Astrocyte of the cerebellum (primary cell): Measurements from ENCODE around the gene ATIC.

Experiments used
- DNase-seq: peaks from one replicate; pipeline ENCODE4 v3.0.0-alpha.2; 2011; ENCODE audit warnings: low read depth
- H3K4me3 ChIP-seq: 2 replicates; pipeline ENCODE4 v1.5.1; 2011; ENCODE audit warnings: mild to moderate bottlenecking, low read depth, low read length, moderate library complexity
- CTCF ChIP-seq: IDR thresholded peaks from 2 replicates; pipeline ENCODE4 v1.5.1; 2012; ENCODE audit warnings: low read length, low read depth, moderate library complexity, mild to moderate bottlenecking; ENCODE audit errors: missing control alignments
- in situ Hi-C: cut with HindIII; loops from 2 replicates; pipeline ENCODE4 v1.10.0; 2017; ENCODE audit warnings: low sequenced_read_pairs

ATIC gene

GRCh38 chr2:215371915-215372897 is 60.3 kb downstream of the ATIC start:
- DNase-seq: no peak
- no peak for TF ChIP-seq CTCF
- no peak overlapping the region for H3K4me3 ChIP-seq
- in situ Hi-C loops: no loop called here

- no peak for TF ChIP-seq CTCF
- DNase-seq: no peak
- in situ Hi-C loops: no loop called here
- H3K4me3 ChIP-seq: no peak overlapping the region
Measured at GRCh38 chr2:215372968-215373649, 61.2 kb downstream of the ATIC start.

GRCh38 chr2:215374002-215374401 is 62.1 kb downstream of the ATIC start:
- in situ Hi-C loops: no loop called here
- TF ChIP-seq CTCF: no peak
- DNase-seq: no peak
- no peak overlapping the region for H3K4me3 ChIP-seq

GRCh38 chr2:215374642-215375466 is 63.0 kb downstream of the ATIC start:
- no peak for DNase-seq
- in situ Hi-C loops: no loop called here
- H3K4me3 ChIP-seq: no peak overlapping the region
- TF ChIP-seq CTCF: no peak

DNA sequence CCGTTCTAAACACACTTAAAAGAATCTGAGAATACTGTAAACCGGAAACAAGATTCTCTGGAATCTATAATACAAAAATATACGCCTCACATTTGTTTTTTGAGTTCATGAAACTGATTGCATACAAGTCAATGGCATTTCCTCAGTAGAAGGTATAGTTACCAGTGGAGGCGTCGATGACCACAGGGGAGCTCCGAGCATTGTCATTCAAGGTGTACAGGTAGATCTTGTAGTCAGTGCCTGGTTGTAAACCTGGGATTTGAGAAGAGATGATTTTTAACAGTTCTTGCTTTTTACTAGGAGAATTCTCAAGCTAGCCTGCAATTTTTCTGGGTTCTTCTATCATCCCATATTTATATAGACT is 63.6 kb downstream of the ATIC start:
- in situ Hi-C loops: no loop called here
- TF ChIP-seq CTCF: no peak
- no peak overlapping the region for H3K4me3 ChIP-seq
- DNase-seq: no peak

DNA sequence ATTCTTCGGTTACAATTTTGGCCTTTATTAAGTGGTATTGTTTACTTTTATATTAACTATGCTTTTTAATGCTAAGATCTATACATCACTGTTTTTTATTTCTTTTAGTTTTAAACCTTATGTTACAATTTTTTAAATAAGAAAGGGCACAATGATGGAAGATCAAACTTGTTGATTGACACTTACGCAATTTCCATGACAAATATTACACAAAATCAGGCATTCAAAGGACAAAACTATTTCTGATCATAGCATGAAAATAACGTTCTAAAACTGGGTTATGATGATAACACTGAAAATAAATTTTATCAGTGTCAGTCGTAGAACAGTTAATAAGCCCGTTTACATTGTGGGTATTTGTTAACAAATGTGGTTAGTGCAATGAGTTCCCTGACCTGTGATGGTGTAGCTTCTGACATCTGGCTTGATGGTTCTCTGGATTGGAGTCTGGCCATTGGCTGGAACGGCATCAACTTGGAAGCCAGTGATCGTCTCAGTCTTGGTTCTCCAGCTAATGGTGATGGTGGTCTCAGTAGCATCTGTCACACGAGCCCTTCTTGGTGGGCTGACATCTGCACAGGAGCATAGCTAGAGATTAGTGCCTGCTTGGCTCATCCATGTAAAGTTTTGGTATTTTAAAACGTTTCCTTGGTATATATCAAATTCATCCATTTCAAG is 64.4 kb downstream of the ATIC start:
- DNase-seq: no peak
- no peak overlapping the region for H3K4me3 ChIP-seq
- TF ChIP-seq CTCF: no peak
- in situ Hi-C loops: no loop called here
